Activated CD4-positive, CD25-positive, alpha-beta regulatory T cell treated with anti-CD3 and anti-CD28 coated beads, Interleukin-2, amount 50 U/mL, for 16 hours (primary cell): ENCODE results near the gene RTN4RL1.

Source experiments
- DNase-seq: peaks from one replicate; pipeline ENCODE4 v3.0.0-alpha.2; 2020; ENCODE audit warnings: low read depth, low spot score

The RTN4RL1 gene

GRCh38 chr17:2025220-2025621 lies at the start of gene RTN4RL1:
Gene RTN4RL1 (minus strand): TSS chr17:2025334. CDS start chr17:2024865, 469 bp downstream.
- peak; percentile 38 for DNase-seq

GRCh38 chr17:2074919-2075318 lies 49.8 kb upstream of the RTN4RL1 start:
- no peak for DNase-seq

GRCh38 chr17:2071455-2072281 lies 46.5 kb upstream of the RTN4RL1 start:
- DNase-seq, result no peak

- DNase-seq, result no peak
Observed at GRCh38 chr17:2071024-2071385, 45.9 kb upstream of the RTN4RL1 start.

- peak; percentile 21 for DNase-seq
Observed at GRCh38 chr17:2070241-2071023, 45.3 kb upstream of the RTN4RL1 start.

GRCh38 chr17:2068519-2069051 lies 43.5 kb upstream of the RTN4RL1 start:
- no peak for DNase-seq

- no peak for DNase-seq
Observed at GRCh38 chr17:2068031-2068518, 42.9 kb upstream of the RTN4RL1 start.

- DNase-seq, result no peak
Observed at GRCh38 chr17:2067608-2068024, 42.5 kb upstream of the RTN4RL1 start.

- no peak for DNase-seq
Observed at GRCh38 chr17:2067048-2067561, 42.0 kb upstream of the RTN4RL1 start.

- no peak for DNase-seq
Observed at GRCh38 chr17:2065949-2066400, 40.8 kb upstream of the RTN4RL1 start.

GRCh38 chr17:2064980-2065785 lies 40.0 kb upstream of the RTN4RL1 start:
- DNase-seq, result no peak

GRCh38 chr17:2064520-2064971 lies 39.4 kb upstream of the RTN4RL1 start:
- no peak for DNase-seq

GRCh38 chr17:2064147-2064489 lies 39.0 kb upstream of the RTN4RL1 start:
- DNase-seq, result no peak

- no peak for DNase-seq
Observed at GRCh38 chr17:2063261-2064146, 38.4 kb upstream of the RTN4RL1 start.

GRCh38 chr17:2062571-2063183 lies 37.5 kb upstream of the RTN4RL1 start:
- no peak for DNase-seq

GRCh38 chr17:2061441-2061958 lies 36.4 kb upstream of the RTN4RL1 start:
- no peak for DNase-seq

- DNase-seq, result no peak
Observed at GRCh38 chr17:2060681-2061440, 35.7 kb upstream of the RTN4RL1 start.

- no peak for DNase-seq
Observed at GRCh38 chr17:2060385-2060658, 35.2 kb upstream of the RTN4RL1 start.
